ENCODE data around the gene TCF25. TPM values are rescaled to one million over a fixed set of nuclear protein-coding genes. Genes with fewer than 3 reads are reported as not detected.

Gene TCF25
- total RNA-seq, 2 donors from 2014 or later, result 141 to 302 TPM

- 94% methylated on average over 36 of the region's 36 CpGs for WGBS
- Histone ChIP-seq H3K36me3 (peaks cover 13 to 31% of the 10 kb centered on the region in 2 donors), H3K4me3 (no peak overlapping the region), H3K9me3 (no peaks in the 10 kb centered on the region), H3K27ac (no peak overlapping the region), H3K27me3 (replicated peaks; ENCODE audit: insufficient read depth) (no peaks in the 10 kb centered on the region), H3K4me1 (replicated peaks) (no peaks in the 10 kb centered on the region)
- TF ChIP-seq POLR2A (IDR thresholded peaks at IDR 0.05) (no peak), CTCF (IDR thresholded peaks at IDR 0.05) (no peak), POLR2AphosphoS5 (IDR thresholded peaks at IDR 0.05) (no peak)
- intact Hi-C loops (cut with DNase I), result no loop called here
- DNase-seq (ENCODE audit: low spot score), result no peak
Observed at GRCh38 chr16:89898201-89898967, 25.0 kb downstream of the TCF25 start.

- Histone ChIP-seq H3K27ac (no peak overlapping the region), H3K36me3 (peaks cover 13 to 33% of the 10 kb centered on the region in 2 donors), H3K4me3 (no peak overlapping the region), H3K27me3 (replicated peaks; ENCODE audit: insufficient read depth) (no peaks in the 10 kb centered on the region), H3K4me1 (replicated peaks) (no peaks in the 10 kb centered on the region), H3K9me3 (no peaks in the 10 kb centered on the region)
- intact Hi-C loops (cut with DNase I), result no loop called here
- no peak for DNase-seq (ENCODE audit: low spot score)
- TF ChIP-seq POLR2A (IDR thresholded peaks at IDR 0.05), result no peak
- no peak for TF ChIP-seq POLR2AphosphoS5 (IDR thresholded peaks at IDR 0.05)
- TF ChIP-seq CTCF (IDR thresholded peaks at IDR 0.05), result no peak
- 93% methylated on average over 20 of the region's 20 CpGs for WGBS
Observed at GRCh38 chr16:89899879-89900481, 26.6 kb downstream of the TCF25 start.

GRCh38 chr16:89900885-89901284, 27.5 kb downstream of the TCF25 start:
- no peak overlapping the region for H3K4me3 ChIP-seq
- H3K36me3 ChIP-seq, result peaks cover 16 to 26% of the 10 kb centered on the region in 2 donors
- H3K27ac ChIP-seq, result no peak overlapping the region
- H3K9me3 ChIP-seq, result no peaks in the 10 kb centered on the region
- H3K27me3 ChIP-seq (replicated peaks; ENCODE audit: insufficient read depth), result no peaks in the 10 kb centered on the region
- H3K4me1 ChIP-seq (replicated peaks), result no peaks in the 10 kb centered on the region
- 92% methylated on average over 17 of the region's 17 CpGs for WGBS
- TF ChIP-seq POLR2A (IDR thresholded peaks at IDR 0.05), result no peak
- no peak for TF ChIP-seq CTCF (IDR thresholded peaks at IDR 0.05)
- TF ChIP-seq POLR2AphosphoS5 (IDR thresholded peaks at IDR 0.05), result no peak
- intact Hi-C loops (cut with DNase I), result no loop called here
- DNase-seq (ENCODE audit: low spot score), result no peak

GRCh38 chr16:89902980-89903379, 29.6 kb downstream of the TCF25 start:
- no peak for DNase-seq (ENCODE audit: low spot score)
- WGBS, result 85% methylated on average over 8 of the region's 11 CpGs
- Histone ChIP-seq H3K36me3 (peaks cover 16 to 20% of the 10 kb centered on the region in 2 donors), H3K9me3 (no peaks in the 10 kb centered on the region), H3K27me3 (replicated peaks; ENCODE audit: insufficient read depth) (no peaks in the 10 kb centered on the region), H3K4me1 (replicated peaks) (no peaks in the 10 kb centered on the region), H3K4me3 (no peak overlapping the region), H3K27ac (no peak overlapping the region)
- intact Hi-C loops (cut with DNase I), result no loop called here
- no peak for TF ChIP-seq CTCF (IDR thresholded peaks at IDR 0.05)
- no peak for TF ChIP-seq POLR2AphosphoS5 (IDR thresholded peaks at IDR 0.05)
- TF ChIP-seq POLR2A (IDR thresholded peaks at IDR 0.05), result no peak
